HG03354 (cell line): ENCODE results near the gene KDSR.

Source experiments
- ATAC-seq: cut with Tn5 transposase; IDR thresholded peaks from one replicate; pipeline ENCODE4 v1.9.1; 2021; ENCODE audit warnings: mild to moderate bottlenecking; ENCODE audit not compliant: unreplicated experiment, poor library complexity, severe bottlenecking

The KDSR gene

GRCh38 chr18:63290166-63290820, 76.7 kb downstream of the KDSR start:
- ATAC-seq: no peak

- ATAC-seq: no peak
Measured at GRCh38 chr18:63288311-63288710, 78.7 kb downstream of the KDSR start.

- no peak for ATAC-seq
Measured at GRCh38 chr18:63287691-63288220, 79.2 kb downstream of the KDSR start.

- no peak for ATAC-seq
Measured at GRCh38 chr18:63286926-63287325, 80.1 kb downstream of the KDSR start.

GRCh38 chr18:63284827-63285733, 81.9 kb downstream of the KDSR start:
- peak; percentile 95 for ATAC-seq

- ATAC-seq: no peak
Measured at GRCh38 chr18:63284173-63284799, 82.7 kb downstream of the KDSR start.

GRCh38 chr18:63283305-63284094, 83.5 kb downstream of the KDSR start:
- ATAC-seq: no peak

GRCh38 chr18:63282793-63283192, 84.2 kb downstream of the KDSR start:
- ATAC-seq: no peak
